ENCODE data around the gene SIGLEC8. TPM values are rescaled to one million over a fixed set of nuclear protein-coding genes. Genes with fewer than 3 reads are reported as not detected.

SIGLEC8 gene
- total RNA-seq, 1 experiment from 2014 or later: not detected

GRCh38 chr19:51489113-51489512, 30.9 kb upstream of the SIGLEC8 start:
- Mint-ChIP-seq H3K9me3 (ENCODE audit: unreplicated experiment) (peaks cover 10% of the 10 kb centered on the region), H3K4me3 (ENCODE audit: unreplicated experiment) (no peak overlapping the region), H3K27me3 (ENCODE audit: insufficient read depth, unreplicated experiment) (peaks cover 7% of the 10 kb centered on the region), H3K4me1 (ENCODE audit: low read depth, unreplicated experiment) (no peaks in the 10 kb centered on the region), H3K36me3 (ENCODE audit: insufficient read depth, unreplicated experiment) (no peaks in the 10 kb centered on the region), H3K27ac (ENCODE audit: unreplicated experiment) (no peak overlapping the region)
- intact Hi-C loops (cut with micrococcal nuclease; ENCODE audit: unreplicated experiment): no loop called here
- no peak for DNase-seq
- Histone ChIP-seq H3K27me3 (replicated peaks; ENCODE audit: control insufficient read depth, insufficient read depth, low read length) (no peaks in the 10 kb centered on the region), H3K4me1 (no peaks in the 10 kb centered on the region), H3K4me3 (ENCODE audit: low read depth, low read length) (no peak overlapping the region), H3K36me3 (ENCODE audit: control insufficient read depth, insufficient read depth, low read length) (no peaks in the 10 kb centered on the region), H3K9me3 (no peaks in the 10 kb centered on the region)
- ChIA-PET POLR2A (no interaction called here), CTCF (no interaction called here)
- no TSS peak for BruUV-seq (replicated peaks)
- TF ChIP-seq, protein P1, sequence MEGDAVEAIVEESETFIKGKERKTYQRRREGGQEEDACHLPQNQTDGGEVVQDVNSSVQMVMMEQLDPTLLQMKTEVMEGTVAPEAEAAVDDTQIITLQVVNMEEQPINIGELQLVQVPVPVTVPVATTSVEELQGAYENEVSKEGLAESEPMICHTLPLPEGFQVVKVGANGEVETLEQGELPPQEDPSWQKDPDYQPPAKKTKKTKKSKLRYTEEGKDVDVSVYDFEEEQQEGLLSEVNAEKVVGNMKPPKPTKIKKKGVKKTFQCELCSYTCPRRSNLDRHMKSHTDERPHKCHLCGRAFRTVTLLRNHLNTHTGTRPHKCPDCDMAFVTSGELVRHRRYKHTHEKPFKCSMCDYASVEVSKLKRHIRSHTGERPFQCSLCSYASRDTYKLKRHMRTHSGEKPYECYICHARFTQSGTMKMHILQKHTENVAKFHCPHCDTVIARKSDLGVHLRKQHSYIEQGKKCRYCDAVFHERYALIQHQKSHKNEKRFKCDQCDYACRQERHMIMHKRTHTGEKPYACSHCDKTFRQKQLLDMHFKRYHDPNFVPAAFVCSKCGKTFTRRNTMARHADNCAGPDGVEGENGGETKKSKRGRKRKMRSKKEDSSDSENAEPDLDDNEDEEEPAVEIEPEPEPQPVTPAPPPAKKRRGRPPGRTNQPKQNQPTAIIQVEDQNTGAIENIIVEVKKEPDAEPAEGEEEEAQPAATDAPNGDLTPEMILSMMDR (IDR thresholded peaks at IDR 0.05; ENCODE audit: insufficient read depth in 1 of 2, low read depth in 1 of 2, low read length in 1 of 2, severe bottlenecking in 1 of 2, unreplicated experiment in 1 of 2): no peak

DNA sequence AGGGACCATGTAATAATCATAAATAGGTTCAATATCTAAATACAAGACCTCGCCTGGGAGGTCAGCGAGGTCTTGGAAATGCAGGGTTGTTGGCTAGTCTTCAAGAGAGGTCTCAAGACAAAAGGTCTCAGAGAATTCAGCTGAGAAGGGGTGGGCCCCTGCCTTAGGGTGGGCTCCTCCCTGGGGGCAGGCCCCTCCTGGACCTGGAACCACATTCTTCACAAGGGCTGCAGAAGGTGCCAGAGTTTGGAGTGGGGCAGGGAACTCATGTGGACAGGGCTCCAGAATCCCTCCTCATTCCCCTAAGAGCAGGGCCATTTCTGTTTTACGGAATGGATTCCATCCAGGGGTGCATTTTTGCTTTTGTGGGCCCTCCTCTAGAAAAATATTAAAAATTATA, 30.2 kb upstream of the SIGLEC8 start:
- Histone ChIP-seq H3K27me3 (replicated peaks; ENCODE audit: control insufficient read depth, insufficient read depth, low read length) (no peaks in the 10 kb centered on the region), H3K9me3 (no peaks in the 10 kb centered on the region), H3K36me3 (ENCODE audit: control insufficient read depth, insufficient read depth, low read length) (no peaks in the 10 kb centered on the region), H3K4me1 (no peaks in the 10 kb centered on the region), H3K4me3 (ENCODE audit: low read depth, low read length) (no peak overlapping the region)
- DNase-seq: no peak
- Mint-ChIP-seq H3K27ac (ENCODE audit: unreplicated experiment) (no peak overlapping the region), H3K4me3 (ENCODE audit: unreplicated experiment) (no peak overlapping the region), H3K27me3 (ENCODE audit: insufficient read depth, unreplicated experiment) (peaks cover 6% of the 10 kb centered on the region), H3K4me1 (ENCODE audit: low read depth, unreplicated experiment) (no peaks in the 10 kb centered on the region), H3K36me3 (ENCODE audit: insufficient read depth, unreplicated experiment) (no peaks in the 10 kb centered on the region), H3K9me3 (ENCODE audit: unreplicated experiment) (peaks cover 10% of the 10 kb centered on the region)
- TF ChIP-seq, protein P1 (IDR thresholded peaks at IDR 0.05; ENCODE audit: insufficient read depth in 1 of 2, low read depth in 1 of 2, low read length in 1 of 2, severe bottlenecking in 1 of 2, unreplicated experiment in 1 of 2): no peak
- intact Hi-C loops (cut with micrococcal nuclease; ENCODE audit: unreplicated experiment): no loop called here
- BruUV-seq (replicated peaks): no TSS peak
- CTCF ChIA-PET: no interaction called here
- POLR2A ChIA-PET: no interaction called here

- Histone ChIP-seq H3K4me3 (ENCODE audit: low read depth, low read length) (no peak overlapping the region), H3K4me1 (no peaks in the 10 kb centered on the region), H3K36me3 (ENCODE audit: control insufficient read depth, insufficient read depth, low read length) (no peaks in the 10 kb centered on the region), H3K9me3 (no peaks in the 10 kb centered on the region), H3K27me3 (replicated peaks; ENCODE audit: control insufficient read depth, insufficient read depth, low read length) (no peaks in the 10 kb centered on the region)
- ChIA-PET POLR2A (no interaction called here), CTCF (no interaction called here)
- H3K4me1 Mint-ChIP-seq (ENCODE audit: low read depth, unreplicated experiment): no peaks in the 10 kb centered on the region
- H3K27ac Mint-ChIP-seq (ENCODE audit: unreplicated experiment): no peak overlapping the region
- intact Hi-C loops (cut with micrococcal nuclease; ENCODE audit: unreplicated experiment): no loop called here
- no peak for DNase-seq
- H3K9me3 Mint-ChIP-seq (ENCODE audit: unreplicated experiment): peaks cover 10% of the 10 kb centered on the region
- no peaks in the 10 kb centered on the region for H3K36me3 Mint-ChIP-seq (ENCODE audit: insufficient read depth, unreplicated experiment)
- TF ChIP-seq, protein P1 (IDR thresholded peaks at IDR 0.05; ENCODE audit: insufficient read depth in 1 of 2, low read depth in 1 of 2, low read length in 1 of 2, severe bottlenecking in 1 of 2, unreplicated experiment in 1 of 2): no peak
- no TSS peak for BruUV-seq (replicated peaks)
- peaks cover 3% of the 10 kb centered on the region for H3K27me3 Mint-ChIP-seq (ENCODE audit: insufficient read depth, unreplicated experiment)
- no peak overlapping the region for H3K4me3 Mint-ChIP-seq (ENCODE audit: unreplicated experiment)
Observed at GRCh38 chr19:51485960-51486660, 27.9 kb upstream of the SIGLEC8 start.
